CD14-positive monocyte (primary cell): ENCODE results near the gene RSPH1. TPM values are rescaled to one million over a fixed set of nuclear protein-coding genes. Genes with fewer than 3 reads are reported as not detected.

ENCODE experiments used
- DNase-seq, 3 donors: peaks; one replicate each; pipeline ENCODE4 v3.0.0-alpha.2; 2011 to 2022
- H2AFZ ChIP-seq: 2 replicates; pipeline ENCODE4 v1.6.0; 2012; ENCODE audit warnings: mild to moderate bottlenecking, low read depth, low read length, inconsistent platforms; ENCODE audit not compliant: insufficient read depth, poor library complexity, severe bottlenecking
- H3K27ac ChIP-seq, 2 donors: 1 replicate in 1 of 2; 2 replicates in 1 of 2; pipeline ENCODE4 v1.5.1; 2012 to 2013; ENCODE audit warnings: low read length in 2 of 2, control low read depth in 1 of 2, inconsistent platforms in 1 of 2, low read depth in 1 of 2, mild to moderate bottlenecking in 1 of 2
- H3K27me3 ChIP-seq, 2 donors: one replicate each; pipeline versions ENCODE4 v1.6.0 to v1.6.1; 2011 to 2013; ENCODE audit warnings: low read length in 2 of 2; ENCODE audit not compliant: control insufficient read depth in 2 of 2, insufficient read depth in 2 of 2
- H3K36me3 ChIP-seq, 2 donors: replicated peaks in 1 of 2; 1 replicate in 1 of 2; 2 replicates in 1 of 2; pipeline versions ENCODE4 v1.5.1 to v1.6.1; 2012 to 2013; ENCODE audit warnings: low read length in 2 of 2, control low read depth in 1 of 2, inconsistent platforms in 1 of 2, mild to moderate bottlenecking in 1 of 2; ENCODE audit not compliant: insufficient read depth in 2 of 2, control insufficient read depth in 1 of 2
- H3K4me1 ChIP-seq, 2 donors: 1 replicate in 1 of 2; 2 replicates in 1 of 2; pipeline versions ENCODE4 v1.5.1 to v1.6.1; 2012 to 2013; ENCODE audit warnings: low read length in 2 of 2, control low read depth in 1 of 2, inconsistent platforms in 1 of 2, mild to moderate bottlenecking in 1 of 2, moderate library complexity in 1 of 2; ENCODE audit not compliant: insufficient read depth in 2 of 2, control insufficient read depth in 1 of 2
- H3K4me2 ChIP-seq: replicated peaks from 2 replicates; pipeline ENCODE3; 2012; ENCODE audit warnings: low read length, moderate library complexity, mild to moderate bottlenecking; ENCODE audit not compliant: poor library complexity, severe bottlenecking; ENCODE audit errors: extremely low read depth
- H3K4me3 ChIP-seq, 3 experiments: fragments of 200-600 bp in 1 of 3; sonication (generic) in 1 of 3; replicated peaks in 1 of 3; 1 replicate in 2 of 3; 2 replicates in 1 of 3; pipeline ENCODE4 v1.5.1; 2011 to 2013; ENCODE audit warnings: low read length in 3 of 3, mild to moderate bottlenecking in 3 of 3, control low read depth in 2 of 3, low read depth in 2 of 3, inconsistent platforms in 1 of 3, moderate library complexity in 1 of 3
- H3K79me2 ChIP-seq: 2 replicates; pipeline ENCODE4 v1.6.0; 2012; ENCODE audit warnings: mild to moderate bottlenecking, control low read depth, inconsistent platforms, low read length, moderate library complexity; ENCODE audit not compliant: insufficient read depth
- H3K9ac ChIP-seq: 2 replicates; pipeline ENCODE4 v1.6.0; 2017; ENCODE audit warnings: low read length, mild to moderate bottlenecking; ENCODE audit not compliant: insufficient read depth, poor library complexity, severe bottlenecking
- H3K9me3 ChIP-seq, 2 donors: replicated peaks in 1 of 2; 1 replicate in 1 of 2; 2 replicates in 1 of 2; pipeline versions ENCODE4 v1.5.1 to v1.6.1; 2012 to 2013; ENCODE audit warnings: low read length in 2 of 2, control low read depth in 1 of 2; ENCODE audit not compliant: control insufficient read depth in 1 of 2, insufficient read depth in 1 of 2
- H4K20me1 ChIP-seq: 2 replicates; pipeline ENCODE4 v1.6.0; 2012; ENCODE audit warnings: mild to moderate bottlenecking, low read length, control low read depth, moderate library complexity; ENCODE audit not compliant: insufficient read depth
- H3K27ac Mint-ChIP-seq, 7 donors: one replicate each; pipeline ENCODE4 v1.8.0; 2020; ENCODE audit warnings: mild to moderate bottlenecking in 7 of 7, mixed read lengths in 7 of 7, moderate library complexity in 6 of 7, inconsistent platforms in 2 of 7
- H3K27me3 Mint-ChIP-seq, 3 donors: one replicate each; pipeline ENCODE4 v1.8.0; 2021 to 2022; ENCODE audit warnings: low read depth in 3 of 3, mild to moderate bottlenecking in 3 of 3, mixed read lengths in 3 of 3, moderate library complexity in 3 of 3, inconsistent platforms in 1 of 3
- H3K36me3 Mint-ChIP-seq, 2 donors: one replicate each; pipeline ENCODE4 v1.8.0; 2020; ENCODE audit warnings: mixed read lengths in 2 of 2, inconsistent platforms in 1 of 2, mild to moderate bottlenecking in 1 of 2
- H3K4me1 Mint-ChIP-seq: one replicate; pipeline ENCODE4 v1.8.0; 2020; ENCODE audit warnings: mild to moderate bottlenecking, mixed read lengths
- H3K4me3 Mint-ChIP-seq, 2 donors: one replicate each; pipeline ENCODE4 v1.8.0; 2020; ENCODE audit warnings: mild to moderate bottlenecking in 2 of 2, mixed read lengths in 2 of 2, moderate library complexity in 1 of 2
- H3K9me3 Mint-ChIP-seq, 7 donors: one replicate each; pipeline ENCODE4 v1.8.0; 2020 to 2022; ENCODE audit warnings: mixed read lengths in 7 of 7, mild to moderate bottlenecking in 6 of 7, moderate library complexity in 6 of 7, inconsistent platforms in 2 of 7
- WGBS: methylation state at CpG from one replicate; pipeline ENCODE4 v1.1.5; 2013; ENCODE audit warnings: missing lambda C conversion rate; ENCODE audit not compliant: insufficient coverage; 5-methylcytosine and 5-hydroxymethylcytosine counted together
- intact Hi-C, 2 donors: fragments of 100-400 bp; cut with micrococcal nuclease; formaldehyde crosslinking; loops; one replicate each; pipeline versions ENCODE4 v1.15.0 to v1.15.1; 2023
- polyA plus RNA-seq, 3 donors: library from polyadenylated mRNA; depleted of rRNA in 1 of 3; unstranded in 2 of 3; stranded (reverse) in 1 of 3; fragments of 300-500 nt in 2 of 3; fragments of >200 nt in 1 of 3; fragmentation: Illumina TruSeq in 2 of 3; gene quantifications; 1 replicate in 2 of 3; 2 replicates in 1 of 3; pipeline ENCODE4 v1.2.3, GENCODE V29; 2012 to 2021
- TF ChIP-seq, protein P1 (sequence below): fragments of 200-600 bp; IDR thresholded peaks from one replicate; pipeline ENCODE4 v1.8.0; 2022; ENCODE audit warnings: antibody characterized with exemption, mild to moderate bottlenecking

The RSPH1 gene
- polyA plus RNA-seq, 3 donors: 0.03 TPM; not detected in 2

DNA sequence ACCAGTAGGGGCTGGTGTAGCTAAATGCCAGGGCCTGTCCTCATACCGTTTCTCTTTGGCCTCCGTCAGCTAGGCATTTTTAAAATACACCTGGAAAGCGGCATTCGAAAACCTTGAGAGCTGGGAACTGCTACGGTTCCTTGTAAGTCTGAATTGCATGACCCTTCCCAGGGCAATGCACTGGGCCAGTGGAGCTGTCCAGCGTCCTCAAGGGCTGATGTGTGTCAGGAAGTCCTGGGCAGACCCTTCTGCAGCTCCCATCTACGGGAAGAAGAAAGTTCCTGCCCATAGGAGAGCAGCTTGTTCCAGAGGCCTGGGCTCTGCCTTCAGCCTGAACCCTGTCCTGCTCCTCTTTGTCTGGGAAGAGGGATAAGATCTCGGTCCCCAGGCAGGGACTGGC lies 58.2 kb downstream of the RSPH1 start:
- H3K4me3 ChIP-seq: no peak overlapping the region
- 81% methylated on average over 8 of the region's 8 CpGs for WGBS
- no peak overlapping the region for H3K27ac ChIP-seq
- no peaks in the 10 kb centered on the region for H3K27me3 ChIP-seq
- no peak overlapping the region for H3K9ac ChIP-seq
- no peak overlapping the region for H3K4me2 ChIP-seq
- peaks cover 2% of the 10 kb centered on the region for H3K4me1 Mint-ChIP-seq
- no peaks in the 10 kb centered on the region for H3K27me3 Mint-ChIP-seq
- peaks cover 0 to 7% (median 3%) of the 10 kb centered on the region in 7 donors for H3K9me3 Mint-ChIP-seq
- TF ChIP-seq, protein P1, sequence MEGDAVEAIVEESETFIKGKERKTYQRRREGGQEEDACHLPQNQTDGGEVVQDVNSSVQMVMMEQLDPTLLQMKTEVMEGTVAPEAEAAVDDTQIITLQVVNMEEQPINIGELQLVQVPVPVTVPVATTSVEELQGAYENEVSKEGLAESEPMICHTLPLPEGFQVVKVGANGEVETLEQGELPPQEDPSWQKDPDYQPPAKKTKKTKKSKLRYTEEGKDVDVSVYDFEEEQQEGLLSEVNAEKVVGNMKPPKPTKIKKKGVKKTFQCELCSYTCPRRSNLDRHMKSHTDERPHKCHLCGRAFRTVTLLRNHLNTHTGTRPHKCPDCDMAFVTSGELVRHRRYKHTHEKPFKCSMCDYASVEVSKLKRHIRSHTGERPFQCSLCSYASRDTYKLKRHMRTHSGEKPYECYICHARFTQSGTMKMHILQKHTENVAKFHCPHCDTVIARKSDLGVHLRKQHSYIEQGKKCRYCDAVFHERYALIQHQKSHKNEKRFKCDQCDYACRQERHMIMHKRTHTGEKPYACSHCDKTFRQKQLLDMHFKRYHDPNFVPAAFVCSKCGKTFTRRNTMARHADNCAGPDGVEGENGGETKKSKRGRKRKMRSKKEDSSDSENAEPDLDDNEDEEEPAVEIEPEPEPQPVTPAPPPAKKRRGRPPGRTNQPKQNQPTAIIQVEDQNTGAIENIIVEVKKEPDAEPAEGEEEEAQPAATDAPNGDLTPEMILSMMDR: no peak
- H4K20me1 ChIP-seq: no peaks in the 10 kb centered on the region
- H3K36me3 ChIP-seq: no peaks in the 10 kb centered on the region
- H3K79me2 ChIP-seq: no peaks in the 10 kb centered on the region
- H2AFZ ChIP-seq: no peak overlapping the region
- DNase-seq: no peak
- no peak overlapping the region for H3K4me3 Mint-ChIP-seq
- H3K36me3 Mint-ChIP-seq: no peaks in the 10 kb centered on the region
- H3K4me1 ChIP-seq: no peaks in the 10 kb centered on the region
- intact Hi-C loops: no loop called here
- H3K27ac Mint-ChIP-seq: no peak overlapping the region
- no peaks in the 10 kb centered on the region for H3K9me3 ChIP-seq

DNA sequence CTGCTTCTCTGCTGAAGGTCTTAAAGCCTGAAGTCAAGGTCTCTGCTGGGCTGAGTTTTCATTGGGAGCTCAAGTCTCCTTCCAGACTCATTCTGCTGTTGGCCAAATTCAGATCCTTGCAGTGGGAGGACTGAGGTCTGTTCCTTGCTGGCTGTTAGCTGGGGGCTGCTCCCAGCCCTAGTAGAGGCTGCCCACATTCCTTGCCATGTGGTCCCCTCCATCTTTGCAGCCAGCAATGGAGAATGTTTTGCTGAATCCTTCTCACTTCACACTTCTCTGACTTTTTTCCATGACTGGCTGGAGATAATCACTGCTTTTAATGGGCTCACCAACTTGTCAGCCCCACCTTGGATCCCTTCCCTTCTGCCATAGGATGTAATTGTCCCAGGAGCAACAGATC lies 59.1 kb downstream of the RSPH1 start:
- H3K27ac ChIP-seq: no peak overlapping the region
- H3K9ac ChIP-seq: no peak overlapping the region
- Mint-ChIP-seq H3K27ac (peak overlapping the region in 1 of 7 donors; percentile 42), H3K4me1 (peaks cover 2% of the 10 kb centered on the region), H3K27me3 (peaks cover 0 to under 1% (median 0%) of the 10 kb centered on the region in 3 donors), H3K36me3 (no peaks in the 10 kb centered on the region), H3K9me3 (peaks cover 0 to 13% (median 10%) of the 10 kb centered on the region in 7 donors), H3K4me3 (no peak overlapping the region)
- DNase-seq: no peak
- H3K27me3 ChIP-seq: no peaks in the 10 kb centered on the region
- H3K4me2 ChIP-seq: no peak overlapping the region
- no peaks in the 10 kb centered on the region for H3K4me1 ChIP-seq
- no peaks in the 10 kb centered on the region for H4K20me1 ChIP-seq
- H3K9me3 ChIP-seq: no peaks in the 10 kb centered on the region
- H3K36me3 ChIP-seq: no peaks in the 10 kb centered on the region
- no peaks in the 10 kb centered on the region for H3K79me2 ChIP-seq
- TF ChIP-seq, protein P1: no peak
- H2AFZ ChIP-seq: no peak overlapping the region
- intact Hi-C loops: no loop called here
- no peak overlapping the region for H3K4me3 ChIP-seq
